Astrocyte (in vitro differentiated cells and primary cell): Measurements from ENCODE around the gene DMGDH.

Experiments used
- CTCF ChIP-seq: IDR thresholded peaks from 2 replicates; pipeline ENCODE4 v1.5.1; 2011; ENCODE audit warnings: low read depth, mild to moderate bottlenecking, inconsistent platforms, low read length, moderate library complexity; ENCODE audit not compliant: insufficient read depth
- EZH2 ChIP-seq: IDR thresholded peaks from 2 replicates; pipeline ENCODE4 v1.6.1; 2012; ENCODE audit warnings: mild to moderate bottlenecking, low read length, inconsistent platforms; ENCODE audit not compliant: insufficient read depth

GRCh38 chr5:79023947-79024346 is 45.5 kb downstream of the DMGDH start:
- no peak for TF ChIP-seq EZH2
- TF ChIP-seq CTCF, result no peak
